Right renal cortex interstitium (tissue), 3 donors: ENCODE data around the gene TPI1. TPM values are rescaled to one million over a fixed set of nuclear protein-coding genes. Genes with fewer than 3 reads are reported as not detected.

Experiments
- DNase-seq, 3 donors: peaks; one replicate each; pipeline ENCODE4 v3.0.0-alpha.2; 2013; ENCODE audit warnings: low read depth in 3 of 3, low spot score in 2 of 3
- polyA plus RNA-seq, 3 donors: library from polyadenylated mRNA; unstranded; fragments of 120-200 nt; gene quantifications; one replicate each; pipeline ENCODE4 v1.2.1, GENCODE V29; 2013; ENCODE audit not compliant: insufficient read length in 3 of 3

The TPI1 gene
- polyA plus RNA-seq, 3 donors = 611 to 637 (median 629) TPM

DNA sequence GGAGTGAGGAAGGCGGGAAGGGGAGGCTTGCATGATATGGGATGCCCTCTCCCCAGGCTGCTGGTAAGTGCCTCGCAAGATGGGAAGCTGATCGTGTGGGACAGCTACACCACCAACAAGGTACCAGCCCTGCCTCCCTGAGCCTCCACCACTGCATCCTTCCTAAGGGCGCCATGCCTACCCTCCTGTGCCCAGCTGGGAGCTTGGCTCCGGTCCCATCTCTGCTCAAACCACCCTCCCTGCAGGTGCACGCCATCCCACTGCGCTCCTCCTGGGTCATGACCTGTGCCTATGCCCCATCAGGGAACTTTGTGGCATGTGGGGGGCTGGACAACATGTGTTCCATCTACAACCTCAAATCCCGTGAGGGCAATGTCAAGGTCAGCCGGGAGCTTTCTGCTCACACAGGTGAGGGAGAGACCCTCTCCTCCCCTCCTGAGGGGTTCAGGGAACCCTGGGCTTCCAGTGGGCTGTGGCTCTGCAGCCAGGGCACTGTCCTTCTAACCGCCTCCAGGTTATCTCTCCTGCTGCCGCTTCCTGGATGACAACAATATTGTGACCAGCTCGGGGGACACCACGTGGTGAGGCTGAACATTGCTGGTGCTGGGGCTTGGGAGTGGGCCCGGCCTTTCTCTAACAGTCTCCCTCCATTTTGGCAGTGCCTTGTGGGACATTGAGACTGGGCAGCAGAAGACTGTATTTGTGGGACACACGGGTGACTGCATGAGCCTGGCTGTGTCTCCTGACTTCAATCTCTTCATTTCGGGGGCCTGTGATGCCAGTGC is 24.0 kb upstream of the TPI1 start:
- DNase-seq = no peak

DNA sequence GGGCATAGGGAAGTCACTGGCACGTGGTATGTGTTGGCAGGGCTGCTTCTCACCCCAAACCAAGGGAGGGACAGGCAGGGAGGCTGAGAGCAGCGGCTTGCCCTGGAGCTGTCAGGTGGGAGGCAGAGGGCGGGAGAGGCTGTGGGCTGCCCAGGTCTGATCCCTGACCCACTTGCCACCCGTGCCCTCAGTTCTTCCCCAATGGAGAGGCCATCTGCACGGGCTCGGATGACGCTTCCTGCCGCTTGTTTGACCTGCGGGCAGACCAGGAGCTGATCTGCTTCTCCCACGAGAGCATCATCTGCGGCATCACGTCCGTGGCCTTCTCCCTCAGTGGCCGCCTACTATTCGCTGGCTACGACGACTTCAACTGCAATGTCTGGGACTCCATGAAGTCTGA is 21.9 kb upstream of the TPI1 start:
- DNase-seq = no peak

DNA sequence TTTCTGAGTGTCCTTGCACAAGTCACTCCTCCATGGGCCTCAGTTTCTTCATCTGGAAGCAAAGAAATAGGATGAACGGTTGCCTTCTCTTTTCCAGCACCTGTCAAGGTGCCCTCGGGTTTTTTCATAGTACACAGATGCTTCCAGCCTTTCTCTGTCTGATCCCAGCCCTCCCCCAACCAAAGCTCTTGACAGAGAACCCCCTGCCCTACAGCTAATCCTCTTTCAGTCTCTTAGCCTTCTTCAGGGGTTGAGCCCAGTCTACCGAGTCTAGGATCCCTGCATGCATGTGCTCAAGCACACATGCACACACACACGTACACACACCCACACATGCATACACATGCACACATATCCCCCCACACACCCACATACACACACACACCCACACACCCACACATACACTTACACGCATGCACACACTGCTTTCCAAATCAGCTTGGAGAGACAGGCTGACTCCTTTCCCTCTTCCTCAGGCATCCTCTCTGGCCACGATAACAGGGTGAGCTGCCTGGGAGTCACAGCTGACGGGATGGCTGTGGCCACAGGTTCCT is 20.9 kb upstream of the TPI1 start:
- DNase-seq = no peak

GRCh38 chr12:6847676-6848075 is 19.7 kb upstream of the TPI1 start:
- DNase-seq = no peak

DNA sequence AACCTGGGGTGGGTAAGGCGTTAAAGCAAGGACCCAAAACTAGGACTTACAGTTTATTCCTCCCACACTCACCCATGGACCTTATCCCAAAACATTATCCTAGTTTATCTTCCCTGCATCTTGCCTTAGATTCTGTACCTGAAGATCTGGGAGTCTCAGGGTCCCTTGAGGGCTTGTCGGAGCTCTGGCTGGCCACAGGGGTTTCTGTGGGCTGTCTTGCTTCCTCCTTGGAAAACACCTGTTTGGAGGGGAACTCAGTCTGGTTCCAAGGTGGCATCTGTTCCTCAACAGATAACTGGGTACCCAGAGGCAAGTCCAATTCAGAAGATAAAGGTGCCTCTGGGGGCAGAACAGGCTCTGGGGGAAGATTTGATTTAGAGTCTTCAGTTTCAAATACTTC is 17.9 kb upstream of the TPI1 start:
- no peak for DNase-seq

DNA sequence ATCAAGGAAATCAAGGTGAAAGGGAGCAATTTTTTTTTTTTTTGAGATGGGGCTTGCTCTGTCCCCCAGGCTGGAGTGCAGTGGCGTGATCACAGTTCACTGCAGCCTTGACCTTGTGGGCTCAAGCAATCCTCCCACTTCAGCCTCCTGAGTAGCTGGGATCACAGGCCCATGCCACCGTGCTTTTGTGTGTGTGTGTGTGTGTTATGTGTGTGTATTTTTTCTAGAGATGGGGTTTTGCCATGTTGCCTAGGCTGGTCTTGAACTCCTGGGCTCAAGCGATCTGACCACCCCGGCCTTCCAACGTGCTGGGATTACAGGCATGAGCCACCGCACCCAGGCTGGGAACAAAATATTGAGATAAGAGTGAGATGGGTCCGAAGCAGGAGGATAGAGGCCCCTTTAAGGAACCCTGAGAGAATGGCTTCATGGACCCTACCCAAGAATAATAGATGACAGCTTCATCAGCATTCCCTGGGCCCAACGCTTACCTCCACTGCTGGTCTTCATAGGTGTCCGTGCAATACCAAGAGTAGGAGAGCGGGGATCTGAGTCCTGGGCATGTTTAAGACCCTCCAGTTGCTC is 17.3 kb upstream of the TPI1 start:
- DNase-seq = no peak

DNA sequence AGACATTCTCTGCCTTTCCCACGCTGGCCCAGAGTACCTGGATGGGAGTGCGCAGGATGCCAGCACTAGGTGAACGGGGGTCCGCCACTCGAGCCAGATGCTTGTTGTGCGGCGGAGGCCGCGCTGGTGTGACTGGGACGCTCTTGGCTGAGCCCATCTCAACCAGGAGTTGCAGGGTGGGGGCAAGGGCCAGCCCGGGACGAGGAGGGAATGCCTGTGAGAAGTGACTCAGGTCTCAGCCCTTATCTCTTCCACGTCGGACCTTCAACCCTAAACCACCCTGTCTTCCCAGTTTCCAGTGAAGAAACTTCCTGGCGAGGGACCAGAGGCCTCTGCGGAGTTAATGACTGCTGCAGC is 16.6 kb upstream of the TPI1 start:
- DNase-seq = no peak

DNA sequence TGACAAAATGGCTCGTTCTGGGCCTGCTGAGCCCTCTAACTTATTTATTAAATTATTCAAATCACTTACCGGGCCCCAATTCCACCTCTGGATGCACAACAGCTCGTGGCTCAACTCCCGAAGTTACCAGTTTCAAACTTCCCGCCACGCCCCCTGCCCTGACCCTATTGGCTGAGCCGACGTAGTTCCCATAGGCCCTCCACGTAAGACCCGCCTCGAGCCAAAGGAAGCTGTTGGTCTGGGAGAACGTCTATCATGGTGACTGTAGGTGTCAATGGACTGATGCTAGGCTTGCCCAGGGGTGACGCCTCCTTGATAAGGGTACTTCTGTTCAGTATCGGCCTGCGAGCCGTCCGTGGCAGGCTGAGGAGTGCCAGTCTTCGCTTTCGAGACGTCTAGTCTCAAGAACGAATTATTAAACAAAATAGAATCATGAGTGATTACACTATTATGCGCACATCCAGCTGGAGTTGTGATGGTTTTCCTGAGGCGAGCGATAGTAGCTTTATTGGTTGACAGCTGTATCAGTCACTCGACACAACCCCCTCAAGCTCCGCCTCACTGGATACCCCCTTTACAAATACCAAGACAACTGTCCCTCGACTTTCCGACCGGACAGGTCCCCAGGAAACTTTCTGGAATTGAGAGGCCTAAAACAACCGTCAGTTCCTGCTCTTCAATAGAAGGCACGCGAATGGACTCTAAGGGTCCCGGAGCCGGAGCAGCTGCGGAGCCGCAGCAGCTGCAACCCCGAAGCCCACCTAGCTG is 16.0 kb upstream of the TPI1 start, which contains the start of gene CDCA3:
TSS of gene CDCA3 (minus strand) at position 134 of the 768 bp plus-strand sequence. CDS start 334 bp downstream, outside the sequence.
- no peak for DNase-seq

DNA sequence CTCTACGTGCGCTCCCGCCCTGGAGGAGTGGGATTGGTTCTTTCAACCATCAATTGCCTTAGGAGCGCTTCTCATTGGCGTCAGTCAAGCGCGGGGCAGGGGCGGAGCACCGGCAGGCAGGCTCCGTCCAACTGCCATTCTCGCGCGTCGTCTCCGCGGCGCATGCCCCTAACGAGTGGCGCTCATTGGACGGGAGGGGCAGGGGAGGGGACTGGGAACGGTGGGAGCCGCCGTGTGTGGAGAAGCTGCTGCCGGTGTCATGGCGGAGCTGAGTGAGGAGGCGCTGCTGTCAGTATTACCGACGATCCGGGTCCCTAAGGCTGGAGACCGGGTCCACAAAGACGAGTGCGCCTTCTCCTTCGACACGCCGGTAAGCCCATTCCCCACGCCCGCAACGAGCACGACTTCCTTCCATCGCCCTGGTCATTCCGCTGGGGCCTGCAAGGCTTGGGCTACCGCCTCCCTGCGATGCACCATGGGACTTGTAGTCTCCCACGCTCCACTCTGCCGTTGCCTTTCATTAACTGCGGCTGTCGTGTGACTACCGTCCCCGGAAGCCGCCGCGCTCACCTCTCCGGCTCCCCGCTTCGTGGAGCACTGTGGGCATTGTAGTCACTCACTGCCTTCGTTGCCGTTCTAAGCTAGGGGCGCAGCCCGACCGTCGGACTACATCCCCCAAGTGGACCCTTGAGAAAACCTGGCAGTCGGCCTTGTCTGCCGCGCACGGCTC is 15.2 kb upstream of the TPI1 start, which contains the start of gene USP5:
TSS of gene USP5 (plus strand) at position 230 of the 730 bp plus-strand sequence. CDS start at position 260, 30 bp downstream.
- DNase-seq = peak; percentile 99

- DNase-seq = no peak
Observed at GRCh38 chr12:6852651-6853354, 14.5 kb upstream of the TPI1 start.

- DNase-seq = no peak
Observed at GRCh38 chr12:6853626-6854025, 13.7 kb upstream of the TPI1 start.

- no peak for DNase-seq
Observed at GRCh38 chr12:6854036-6854435, 13.3 kb upstream of the TPI1 start.

DNA sequence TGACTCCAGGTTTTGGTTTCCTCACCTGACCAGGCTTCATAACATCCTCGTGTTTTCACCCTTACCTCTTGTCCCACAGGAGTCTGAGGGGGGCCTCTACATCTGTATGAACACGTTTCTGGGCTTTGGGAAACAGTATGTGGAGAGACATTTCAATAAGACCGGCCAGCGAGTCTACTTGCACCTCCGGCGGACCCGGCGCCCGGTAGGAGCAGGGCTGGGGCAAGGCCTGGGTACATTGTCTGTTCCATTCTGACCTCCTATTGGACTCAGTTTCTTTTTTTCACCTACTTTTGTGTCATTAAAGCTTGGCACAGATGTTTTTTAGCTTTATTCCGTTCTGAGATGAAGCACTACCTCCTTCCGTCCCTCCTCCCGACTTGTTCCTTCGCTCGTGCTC is 12.0 kb upstream of the TPI1 start:
- no peak for DNase-seq

DNA sequence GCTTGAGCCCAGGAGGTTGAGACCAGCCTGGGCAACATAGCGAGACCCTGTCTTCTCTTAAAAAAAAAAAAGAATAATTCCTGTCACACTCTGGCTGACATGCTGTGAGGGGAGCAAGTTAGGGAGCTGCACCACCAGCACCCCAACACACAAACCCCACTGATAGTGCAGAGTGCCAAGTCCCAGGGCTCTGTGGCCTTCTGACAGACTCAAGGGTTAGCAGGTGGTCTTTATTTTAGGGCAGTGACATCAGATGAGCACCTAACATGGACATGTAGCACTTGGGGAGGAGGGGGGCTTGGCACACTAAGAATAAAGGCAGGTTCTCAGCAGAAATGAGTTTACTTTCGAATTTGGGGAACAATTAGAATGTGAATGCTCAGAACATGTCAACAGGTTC is 8.5 kb upstream of the TPI1 start:
- DNase-seq = no peak

DNA sequence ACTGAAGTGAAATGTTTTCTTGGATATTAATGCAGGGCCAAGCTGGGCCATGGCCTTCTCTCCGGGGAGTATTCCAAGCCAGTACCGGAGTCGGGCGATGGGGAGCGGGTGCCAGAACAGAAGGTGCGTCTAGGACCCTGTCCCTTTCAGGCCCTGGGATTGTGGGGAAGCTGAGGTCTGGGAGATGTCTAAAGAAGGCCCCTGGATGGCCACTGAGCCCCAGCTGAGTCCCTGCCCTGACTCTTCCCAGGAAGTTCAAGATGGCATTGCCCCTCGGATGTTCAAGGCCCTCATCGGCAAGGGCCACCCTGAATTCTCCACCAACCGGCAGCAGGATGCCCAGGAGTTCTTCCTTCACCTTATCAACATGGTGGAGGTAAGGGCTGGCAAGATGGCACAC is 7.2 kb upstream of the TPI1 start:
- DNase-seq = no peak

DNA sequence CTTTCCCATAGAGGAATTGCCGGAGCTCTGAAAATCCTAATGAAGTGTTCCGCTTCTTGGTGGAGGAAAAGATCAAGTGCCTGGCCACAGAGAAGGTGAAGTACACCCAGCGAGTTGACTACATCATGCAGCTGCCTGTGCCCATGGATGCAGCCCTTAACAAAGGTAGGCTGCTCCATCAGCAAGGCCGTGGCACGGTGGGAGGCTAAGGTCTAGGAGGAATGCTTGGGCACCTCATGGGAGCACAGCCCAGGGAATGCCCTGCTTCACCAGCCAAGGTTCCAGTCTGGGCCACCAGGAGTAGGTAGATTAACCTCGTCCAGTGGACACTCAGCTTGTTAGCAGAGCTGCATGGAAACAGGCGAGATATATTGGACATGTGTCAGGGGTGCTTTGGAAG is 6.4 kb upstream of the TPI1 start:
- no peak for DNase-seq

GRCh38 chr12:6861391-6861790 is 5.9 kb upstream of the TPI1 start:
- DNase-seq = no peak

DNA sequence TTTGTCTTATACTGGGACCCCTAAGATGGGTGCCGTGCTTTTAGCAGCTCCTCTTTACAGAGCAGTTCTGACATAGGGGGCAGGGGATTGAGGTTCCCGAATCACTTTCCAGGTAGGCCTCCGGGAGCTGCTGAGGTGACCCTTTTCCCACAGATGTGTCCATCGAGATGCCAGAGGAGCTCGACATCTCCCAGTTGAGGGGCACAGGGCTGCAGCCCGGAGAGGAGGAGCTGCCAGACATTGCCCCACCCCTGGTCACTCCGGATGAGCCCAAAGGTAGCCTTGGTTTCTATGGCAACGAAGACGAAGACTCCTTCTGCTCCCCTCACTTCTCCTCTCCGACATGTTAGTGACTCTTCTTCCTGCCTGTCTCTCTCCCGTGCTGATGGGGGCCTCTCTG is 4.3 kb upstream of the TPI1 start:
- DNase-seq = no peak

GRCh38 chr12:6863586-6864321 is 3.6 kb upstream of the TPI1 start:
- no peak for DNase-seq
